OCI-LY1 (cell line): ENCODE data around the gene MOK.

ENCODE experiments used
- CTCF ChIP-seq: fragments of 200-600 bp; sonication (generic), shearing (Covaris generic); IDR thresholded peaks from 2 replicates; pipeline ENCODE4 v1.5.1; 2017; ENCODE audit warnings: mild to moderate bottlenecking, antibody characterized with exemption, low read length, moderate library complexity, mixed read lengths
- EZH2 ChIP-seq: fragments of 200-600 bp; sonication (generic), shearing (Covaris generic); IDR thresholded peaks from 2 replicates; pipeline ENCODE4 v1.8.0; 2017; ENCODE audit warnings: borderline replicate concordance, mixed run types, mild to moderate bottlenecking, antibody characterized with exemption, low read length, moderate library complexity, mixed read lengths

- no peak for TF ChIP-seq CTCF
- no peak for TF ChIP-seq EZH2
These were observed 109.5 kb downstream of the MOK start for GRCh38 chr14:102195446-102195845.
